Liver (tissue), 3 donors: ENCODE data around the gene NTN5.

Source experiments
- FOXA1 ChIP-seq: IDR thresholded peaks from 2 replicates; pipeline ENCODE4 v1.6.1; 2016; ENCODE audit warnings: antibody characterized with exemption
- JUND ChIP-seq, 2 donors: IDR thresholded peaks; 2 replicates each; pipeline ENCODE4 v1.6.1; 2016; ENCODE audit warnings: antibody characterized with exemption in 2 of 2
- RAD21 ChIP-seq, 2 donors: IDR thresholded peaks; 2 replicates each; pipeline ENCODE4 v1.6.1; 2016; ENCODE audit warnings: antibody characterized with exemption in 2 of 2, mild to moderate bottlenecking in 2 of 2
- TF ChIP-seq, protein P1 (sequence below): fragments of 150-350 bp; IDR thresholded peaks from 2 replicates; pipeline ENCODE4 v1.5.1; 2017; ENCODE audit warnings: improper control_type of control experiment, low read depth, low read length; ENCODE audit not compliant: missing input control
- TF ChIP-seq, protein P2 (sequence below): IDR thresholded peaks from 2 replicates; pipeline ENCODE4 v1.6.1; 2016; ENCODE audit warnings: antibody characterized with exemption, mild to moderate bottlenecking
- donor health status: healthy.
- donor health status: healthy.

- TF ChIP-seq, protein P1, sequence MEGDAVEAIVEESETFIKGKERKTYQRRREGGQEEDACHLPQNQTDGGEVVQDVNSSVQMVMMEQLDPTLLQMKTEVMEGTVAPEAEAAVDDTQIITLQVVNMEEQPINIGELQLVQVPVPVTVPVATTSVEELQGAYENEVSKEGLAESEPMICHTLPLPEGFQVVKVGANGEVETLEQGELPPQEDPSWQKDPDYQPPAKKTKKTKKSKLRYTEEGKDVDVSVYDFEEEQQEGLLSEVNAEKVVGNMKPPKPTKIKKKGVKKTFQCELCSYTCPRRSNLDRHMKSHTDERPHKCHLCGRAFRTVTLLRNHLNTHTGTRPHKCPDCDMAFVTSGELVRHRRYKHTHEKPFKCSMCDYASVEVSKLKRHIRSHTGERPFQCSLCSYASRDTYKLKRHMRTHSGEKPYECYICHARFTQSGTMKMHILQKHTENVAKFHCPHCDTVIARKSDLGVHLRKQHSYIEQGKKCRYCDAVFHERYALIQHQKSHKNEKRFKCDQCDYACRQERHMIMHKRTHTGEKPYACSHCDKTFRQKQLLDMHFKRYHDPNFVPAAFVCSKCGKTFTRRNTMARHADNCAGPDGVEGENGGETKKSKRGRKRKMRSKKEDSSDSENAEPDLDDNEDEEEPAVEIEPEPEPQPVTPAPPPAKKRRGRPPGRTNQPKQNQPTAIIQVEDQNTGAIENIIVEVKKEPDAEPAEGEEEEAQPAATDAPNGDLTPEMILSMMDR = no peak
- TF ChIP-seq, protein P2, sequence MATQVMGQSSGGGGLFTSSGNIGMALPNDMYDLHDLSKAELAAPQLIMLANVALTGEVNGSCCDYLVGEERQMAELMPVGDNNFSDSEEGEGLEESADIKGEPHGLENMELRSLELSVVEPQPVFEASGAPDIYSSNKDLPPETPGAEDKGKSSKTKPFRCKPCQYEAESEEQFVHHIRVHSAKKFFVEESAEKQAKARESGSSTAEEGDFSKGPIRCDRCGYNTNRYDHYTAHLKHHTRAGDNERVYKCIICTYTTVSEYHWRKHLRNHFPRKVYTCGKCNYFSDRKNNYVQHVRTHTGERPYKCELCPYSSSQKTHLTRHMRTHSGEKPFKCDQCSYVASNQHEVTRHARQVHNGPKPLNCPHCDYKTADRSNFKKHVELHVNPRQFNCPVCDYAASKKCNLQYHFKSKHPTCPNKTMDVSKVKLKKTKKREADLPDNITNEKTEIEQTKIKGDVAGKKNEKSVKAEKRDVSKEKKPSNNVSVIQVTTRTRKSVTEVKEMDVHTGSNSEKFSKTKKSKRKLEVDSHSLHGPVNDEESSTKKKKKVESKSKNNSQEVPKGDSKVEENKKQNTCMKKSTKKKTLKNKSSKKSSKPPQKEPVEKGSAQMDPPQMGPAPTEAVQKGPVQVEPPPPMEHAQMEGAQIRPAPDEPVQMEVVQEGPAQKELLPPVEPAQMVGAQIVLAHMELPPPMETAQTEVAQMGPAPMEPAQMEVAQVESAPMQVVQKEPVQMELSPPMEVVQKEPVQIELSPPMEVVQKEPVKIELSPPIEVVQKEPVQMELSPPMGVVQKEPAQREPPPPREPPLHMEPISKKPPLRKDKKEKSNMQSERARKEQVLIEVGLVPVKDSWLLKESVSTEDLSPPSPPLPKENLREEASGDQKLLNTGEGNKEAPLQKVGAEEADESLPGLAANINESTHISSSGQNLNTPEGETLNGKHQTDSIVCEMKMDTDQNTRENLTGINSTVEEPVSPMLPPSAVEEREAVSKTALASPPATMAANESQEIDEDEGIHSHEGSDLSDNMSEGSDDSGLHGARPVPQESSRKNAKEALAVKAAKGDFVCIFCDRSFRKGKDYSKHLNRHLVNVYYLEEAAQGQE = no peak
- no peak for TF ChIP-seq RAD21 (IDR thresholded peaks at IDR 0.05)
- TF ChIP-seq JUND (IDR thresholded peaks at IDR 0.05) = no peak
- no peak for TF ChIP-seq FOXA1
Measured at GRCh38 chr19:48613852-48614435, 58.9 kb downstream of the NTN5 start.
